H1 (cell line): ENCODE data around the gene RBM42. TPM values are rescaled to one million over a fixed set of nuclear protein-coding genes. Genes with fewer than 3 reads are reported as not detected.

ENCODE experiments used
- CTCF ChIA-PET: fragments of 300-600 bp; sonication (Branson Sonifier 250); formaldehyde crosslinking; loops from one replicate; lab custom pipeline; 2021; ENCODE audit not compliant: partially characterized antibody; lab: Charles Lee
- POLR2A ChIA-PET: fragments of 300-600 bp; sonication (Branson Sonifier 250); formaldehyde crosslinking; loops from one replicate; lab custom pipeline; 2021; ENCODE audit warnings: inconsistent platforms; ENCODE audit not compliant: partially characterized antibody; lab: Charles Lee
- DNase-seq, 2 experiments: peaks; one replicate each; pipeline versions ENCODE4 v3.0.0 to v3.0.0-alpha.2; 2010 to 2022; ENCODE audit warnings: low spot score in 2 of 2, low read depth in 1 of 2, mixed read lengths in 1 of 2
- FAIRE-seq: peaks from 2 replicates; lab custom pipeline; 2011; peaks lifted over from hg19 to GRCh38; lab: Jason Lieb, UNC
- H2AFZ ChIP-seq: 2 replicates; pipeline ENCODE4 v1.8.1; 2012; ENCODE audit warnings: low read length, inconsistent platforms
- H2AK5ac ChIP-seq: 2 replicates; pipeline ENCODE4 v1.6.1; 2013; ENCODE audit warnings: low read depth, low read length
- H2BK120ac ChIP-seq: replicated peaks from 2 replicates; pipeline ENCODE3; 2013; ENCODE audit warnings: low read depth, low read length, inconsistent platforms
- H2BK12ac ChIP-seq: 2 replicates; pipeline ENCODE4 v1.6.1; 2013; ENCODE audit warnings: low read depth, low read length
- H2BK15ac ChIP-seq: 2 replicates; pipeline ENCODE4 v1.6.1; 2013; ENCODE audit warnings: low read length
- H2BK20ac ChIP-seq: 2 replicates; pipeline ENCODE4 v1.6.1; 2013; ENCODE audit warnings: low read length
- H2BK5ac ChIP-seq: 2 replicates; pipeline ENCODE4 v1.6.1; 2013; ENCODE audit warnings: low read depth, low read length
- H3K14ac ChIP-seq: 2 replicates; pipeline ENCODE4 v1.6.1; 2013; ENCODE audit warnings: inconsistent platforms; ENCODE audit not compliant: insufficient read length
- H3K18ac ChIP-seq: 2 replicates; pipeline ENCODE4 v1.6.1; 2013; ENCODE audit warnings: low read length; ENCODE audit errors: extremely low read depth
- H3K23ac ChIP-seq: 2 replicates; pipeline ENCODE4 v1.6.1; 2013; ENCODE audit warnings: inconsistent platforms; ENCODE audit not compliant: insufficient read length
- H3K23me2 ChIP-seq: 2 replicates; pipeline ENCODE4 v1.6.1; 2013; ENCODE audit warnings: low read depth, low read length
- H3K27ac ChIP-seq: 2 replicates; pipeline ENCODE4 v1.6.1; 2011; ENCODE audit warnings: low read depth, low read length, inconsistent platforms
- H3K27me3 ChIP-seq, 4 experiments: replicated peaks in 1 of 4; 1 replicate in 1 of 4; 2 replicates in 3 of 4; pipeline versions ENCODE4 v1.6.1 to v1.8.1; 2011 to 2013; ENCODE audit warnings: low read length in 3 of 4, mild to moderate bottlenecking in 3 of 4, inconsistent platforms in 2 of 4, mixed read lengths in 2 of 4, moderate library complexity in 1 of 4; ENCODE audit not compliant: control insufficient read depth in 3 of 4, insufficient read depth in 3 of 4; ENCODE audit errors: extremely low read depth in 1 of 4
- H3K36me3 ChIP-seq, 4 experiments: 2 replicates each; pipeline versions ENCODE4 v1.6.1 to v1.8.1; 2011 to 2013; ENCODE audit warnings: mild to moderate bottlenecking in 4 of 4, low read length in 3 of 4, moderate library complexity in 2 of 4, control low read depth in 1 of 4, inconsistent platforms in 1 of 4; ENCODE audit not compliant: insufficient read depth in 4 of 4, control insufficient read depth in 2 of 4
- H3K4ac ChIP-seq: replicated peaks from 2 replicates; pipeline ENCODE3; 2013; ENCODE audit warnings: low read length, low read depth, mixed read lengths, inconsistent platforms; ENCODE audit not compliant: insufficient read length
- H3K4me1 ChIP-seq, 4 experiments: replicated peaks in 1 of 4; 1 replicate in 1 of 4; 2 replicates in 3 of 4; pipeline versions ENCODE4 v1.6.1 to v1.8.1; 2011 to 2013; ENCODE audit warnings: low read length in 3 of 4, inconsistent platforms in 2 of 4, mixed read lengths in 1 of 4; ENCODE audit not compliant: insufficient read depth in 4 of 4, control insufficient read depth in 3 of 4
- H3K4me2 ChIP-seq, 2 experiments: 2 replicates each; pipeline versions ENCODE4 v1.6.1 to v1.8.1; 2011 to 2013; ENCODE audit warnings: low read depth in 2 of 2, low read length in 2 of 2, control low read depth in 1 of 2, inconsistent platforms in 1 of 2, mild to moderate bottlenecking in 1 of 2; ENCODE audit not compliant: insufficient read depth in 1 of 2
- H3K4me3 ChIP-seq, 4 experiments: fragments of 200-600, 300-600 bp in 1 of 4; sonication (generic), shearing (Covaris generic), sonication (Bioruptor Twin) in 1 of 4; 2 replicates each; pipeline versions ENCODE4 v1.5.1 to v1.8.1; 2011 to 2016; ENCODE audit warnings: low read length in 4 of 4, low read depth in 3 of 4, control low read depth in 2 of 4, inconsistent platforms in 2 of 4, mild to moderate bottlenecking in 2 of 4, mixed read lengths in 1 of 4, moderate library complexity in 1 of 4; ENCODE audit not compliant: insufficient read depth in 2 of 4; ENCODE audit errors: extremely low read depth in 1 of 4
- H3K56ac ChIP-seq: replicated peaks from 2 replicates; pipeline ENCODE3; 2013; ENCODE audit warnings: low read depth, mild to moderate bottlenecking, mixed read lengths, low read length, inconsistent platforms; ENCODE audit not compliant: insufficient read length
- H3K79me1 ChIP-seq: 2 replicates; pipeline ENCODE4 v1.6.1; 2013; ENCODE audit warnings: low read depth, low read length, control low read depth
- H3K79me2 ChIP-seq, 2 experiments: 2 replicates each; pipeline versions ENCODE4 v1.6.1 to v1.8.1; 2012 to 2013; ENCODE audit warnings: low read length in 2 of 2, mild to moderate bottlenecking in 2 of 2, inconsistent platforms in 1 of 2; ENCODE audit not compliant: insufficient read depth in 2 of 2, control insufficient read depth in 1 of 2
- H3K9ac ChIP-seq, 4 experiments: replicated peaks in 1 of 4; 1 replicate in 1 of 4; 2 replicates in 3 of 4; pipeline versions ENCODE4 v1.6.1 to v1.8.1; 2011 to 2013; ENCODE audit warnings: low read depth in 3 of 4, low read length in 3 of 4, control low read depth in 2 of 4, mild to moderate bottlenecking in 2 of 4, moderate library complexity in 2 of 4, inconsistent platforms in 1 of 4; ENCODE audit errors: extremely low read depth in 1 of 4
- H3K9me3 ChIP-seq, 2 experiments: 2 replicates each; pipeline versions ENCODE4 v1.6.1 to v1.8.1; 2012 to 2013; ENCODE audit warnings: mild to moderate bottlenecking in 2 of 2, moderate library complexity in 2 of 2, control low read depth in 1 of 2, inconsistent platforms in 1 of 2, low read depth in 1 of 2, low read length in 1 of 2, mixed read lengths in 1 of 2; ENCODE audit not compliant: insufficient read depth in 2 of 2
- H4K20me1 ChIP-seq, 2 experiments: replicated peaks in 1 of 2; 2 replicates each; pipeline versions ENCODE3 to v1.8.1; 2011 to 2013; ENCODE audit warnings: inconsistent platforms in 2 of 2, low read length in 2 of 2, mild to moderate bottlenecking in 1 of 2; ENCODE audit not compliant: insufficient read depth in 2 of 2, control insufficient read depth in 1 of 2
- H4K5ac ChIP-seq: 2 replicates; pipeline ENCODE4 v1.6.1; 2013; ENCODE audit warnings: low read length, low read depth, mixed read lengths, inconsistent platforms; ENCODE audit not compliant: insufficient read length
- H4K8ac ChIP-seq: 2 replicates; pipeline ENCODE4 v1.8.0; 2013; ENCODE audit warnings: mild to moderate bottlenecking, moderate library complexity, low read length, inconsistent platforms; ENCODE audit not compliant: insufficient read depth; ENCODE audit errors: extremely low read depth
- H4K91ac ChIP-seq: replicated peaks from 2 replicates; pipeline ENCODE3; 2013; ENCODE audit warnings: low read length, mixed read lengths, inconsistent platforms; ENCODE audit not compliant: insufficient read length
- POLR2AphosphoS5 ChIP-seq: IDR thresholded peaks from 2 replicates; pipeline ENCODE4 v1.6.1; 2011; ENCODE audit warnings: low read depth, low read length
- WGBS, 2 experiments: shearing (Covaris generic) in 1 of 2; methylation state at CpG; one replicate each; pipeline versions ENCODE4 v1.1.6 to v1.1.7; 2013 to 2015; ENCODE audit warnings: low lambda C conversion rate in 2 of 2, mixed read lengths in 2 of 2, inconsistent platforms in 1 of 2, low coverage in 1 of 2, missing lambda C conversion rate in 1 of 2; ENCODE audit not compliant: insufficient replicate concordance in 2 of 2, insufficient coverage in 1 of 2, insufficient read length in 1 of 2; ENCODE audit errors: extremely low coverage in 1 of 2, missing lambda C conversion rate in 1 of 2; 5-methylcytosine and 5-hydroxymethylcytosine counted together
- polyA plus RNA-seq, 7 experiments: library from polyadenylated mRNA; depleted of rRNA in 3 of 7; stranded (reverse) in 5 of 7; unstranded in 2 of 7; fragments of >200 nt in 5 of 7; fragments of 200-250 nt in 2 of 7; gene quantifications; 1 replicate in 5 of 7; 2 replicates in 1 of 7; 4 replicates in 1 of 7; pipeline versions ENCODE4 v1.2.1 to v1.2.3, GENCODE V29; 2011 to 2013; ENCODE audit warnings: missing spikeins in 2 of 7, mixed read lengths in 2 of 7
- total RNA-seq: library from RNA; stranded (reverse); fragmentation: NEBNext Ultra II Directional; extraction: Animal tissue kit (Norgen Biotek cat#: 25700); gene quantifications from 2 replicates; pipeline ENCODE4 v1.2.1, GENCODE V29; 2021

The RBM42 gene
- total and polyA plus RNA-seq, 2 of the 8 experiments (the other 6 are each of a cell fraction or from before 2014, with no cell fraction given): 59.8 to 80.8 TPM

- Histone ChIP-seq H3K4me1 (no peaks in the 10 kb centered on the region), H3K27me3 (no peaks in the 10 kb centered on the region; a peak in 1 of 7 replicates), H2AK5ac (no peak overlapping the region), H4K8ac (no peak overlapping the region), H3K18ac (no peak overlapping the region), H2BK20ac (no peak overlapping the region), H4K91ac (no peak overlapping the region), H3K79me2 (no peaks in the 10 kb centered on the region), H4K5ac (no peak overlapping the region), H2AFZ (no peak overlapping the region), H3K23me2 (no peaks in the 10 kb centered on the region), H3K56ac (no peak overlapping the region), H3K27ac (no peak overlapping the region), H3K4me3 (no peak overlapping the region), H3K14ac (no peak overlapping the region), H3K9ac (no peak overlapping the region), H3K9me3 (no peaks in the 10 kb centered on the region; a peak in 1 of 4 replicates), H3K23ac (no peak overlapping the region), H3K79me1 (no peaks in the 10 kb centered on the region), H2BK15ac (no peak overlapping the region), H3K4me2 (no peak overlapping the region), H3K4ac (no peak overlapping the region), H2BK5ac (no peak overlapping the region), H4K20me1 (no peaks in the 10 kb centered on the region), H2BK12ac (no peak overlapping the region), H3K36me3 (no peaks in the 10 kb centered on the region), H2BK120ac (no peak overlapping the region)
- DNase-seq (no peak), FAIRE-seq (no peak)
- 98% methylated on average over 3 of the region's 3 CpGs; no CpG with 5 or more reads in 1 of the 2 experiments for WGBS, 2 experiments
- no peak for TF ChIP-seq POLR2AphosphoS5
- CTCF ChIA-PET: interaction anchor here (1.6 to 10.2 kb wide), 8 partner anchors 13 to 66 kb away, joined by 6 to 90 read pairs (median 17); partner anchors contain the start of gene ATP4A
- POLR2A ChIA-PET: interaction anchor here (1.3 to 1.7 kb wide), 2 partner anchors 39 to 82 kb away, joined by 3 to 4 read pairs; no protein-coding TSS in a partner anchor
These were observed 38.0 kb upstream of the RBM42 start for GRCh38 chr19:35590875-35591274.
